ENCODE data around the gene PEAK1. TPM values are rescaled to one million over a fixed set of nuclear protein-coding genes. Genes with fewer than 3 reads are reported as not detected.

The PEAK1 gene
- total RNA-seq, 4 donors from 2014 or later = 91.8 to 170 (median 123) TPM

- DNase-seq (ENCODE audit: extremely low spot score) = no peak
- H3K4me3 ChIP-seq = no peak overlapping the region
- no peak overlapping the region for H3K27ac ChIP-seq (replicated peaks in 1 of 4)
- no peaks in the 10 kb centered on the region for H3K4me1 ChIP-seq
- peaks cover 0 to 18% (median 11%) of the 10 kb centered on the region in 4 donors for H3K36me3 ChIP-seq
- TF ChIP-seq CTCF (IDR thresholded peaks at IDR 0.05) = no peak
- TF ChIP-seq POLR2AphosphoS5 (IDR thresholded peaks at IDR 0.05) = no peak
- no peak for TF ChIP-seq EP300 (IDR thresholded peaks at IDR 0.05)
- no peak for TF ChIP-seq POLR2A (IDR thresholded peaks at IDR 0.05; ENCODE audit: low read depth)
- no peaks in the 10 kb centered on the region for H3K27me3 ChIP-seq
- H3K9me3 ChIP-seq = no peaks in the 10 kb centered on the region
- intact Hi-C loops (cut with DNase I) = no loop called here
- 82% methylated on average over 2 of the region's 2 CpGs for WGBS
These were observed 179.9 kb downstream of the PEAK1 start for GRCh38 chr15:77239882-77240608.

- no peak overlapping the region for H3K27ac ChIP-seq (replicated peaks in 1 of 4)
- H3K9me3 ChIP-seq = no peaks in the 10 kb centered on the region
- 100% methylated on average over 2 of the region's 2 CpGs for WGBS
- DNase-seq (ENCODE audit: extremely low spot score) = no peak
- no peak for TF ChIP-seq POLR2A (IDR thresholded peaks at IDR 0.05; ENCODE audit: low read depth)
- no peak for TF ChIP-seq POLR2AphosphoS5 (IDR thresholded peaks at IDR 0.05)
- no peak for TF ChIP-seq EP300 (IDR thresholded peaks at IDR 0.05)
- no peak for TF ChIP-seq CTCF (IDR thresholded peaks at IDR 0.05)
- H3K4me1 ChIP-seq = no peaks in the 10 kb centered on the region
- intact Hi-C loops (cut with DNase I) = no loop called here
- no peaks in the 10 kb centered on the region for H3K27me3 ChIP-seq
- peaks cover 0 to 19% (median 12%) of the 10 kb centered on the region in 4 donors for H3K36me3 ChIP-seq
- no peak overlapping the region for H3K4me3 ChIP-seq
These were observed 184.3 kb downstream of the PEAK1 start for GRCh38 chr15:77235566-77235965.

GRCh38 chr15:77228828-77229227 lies 191.1 kb downstream of the PEAK1 start:
- intact Hi-C loops (cut with DNase I) = no loop called here
- TF ChIP-seq POLR2A (IDR thresholded peaks at IDR 0.05; ENCODE audit: low read depth) (no peak), EP300 (IDR thresholded peaks at IDR 0.05) (no peak), POLR2AphosphoS5 (IDR thresholded peaks at IDR 0.05) (no peak), CTCF (IDR thresholded peaks at IDR 0.05) (no peak)
- Histone ChIP-seq H3K4me1 (peaks cover 6 to 15% (median 10%) of the 10 kb centered on the region in 4 donors), H3K27ac (replicated peaks in 1 of 4) (no peak overlapping the region), H3K4me3 (no peak overlapping the region), H3K27me3 (no peaks in the 10 kb centered on the region), H3K36me3 (peaks cover 0 to 3% (median 0%) of the 10 kb centered on the region in 4 donors), H3K9me3 (no peaks in the 10 kb centered on the region)
- DNase-seq (ENCODE audit: extremely low spot score) = no peak

- no peaks in the 10 kb centered on the region for H3K27me3 ChIP-seq
- TF ChIP-seq CTCF (IDR thresholded peaks at IDR 0.05) = no peak
- no peak for TF ChIP-seq POLR2A (IDR thresholded peaks at IDR 0.05; ENCODE audit: low read depth)
- TF ChIP-seq POLR2AphosphoS5 (IDR thresholded peaks at IDR 0.05) = no peak
- TF ChIP-seq EP300 (IDR thresholded peaks at IDR 0.05) = no peak
- no peak overlapping the region for H3K4me3 ChIP-seq
- no peaks in the 10 kb centered on the region for H3K9me3 ChIP-seq
- 83% methylated on average over 2 of the region's 2 CpGs for WGBS
- H3K27ac ChIP-seq (replicated peaks in 1 of 4) = no peak overlapping the region
- no peaks in the 10 kb centered on the region for H3K36me3 ChIP-seq
- intact Hi-C loops (cut with DNase I) = no loop called here
- peaks cover 6 to 16% (median 10%) of the 10 kb centered on the region in 4 donors for H3K4me1 ChIP-seq
- DNase-seq (ENCODE audit: extremely low spot score) = no peak
These were observed 193.3 kb downstream of the PEAK1 start for GRCh38 chr15:77226652-77227051.
